ENCODE results near the gene APPBP2.
"Not testable (repeated sequence)": the region's sequence is repeated elsewhere in the genome, so short reads cannot be mapped to it uniquely, and the experiment has no call there.

Gene APPBP2

DNA sequence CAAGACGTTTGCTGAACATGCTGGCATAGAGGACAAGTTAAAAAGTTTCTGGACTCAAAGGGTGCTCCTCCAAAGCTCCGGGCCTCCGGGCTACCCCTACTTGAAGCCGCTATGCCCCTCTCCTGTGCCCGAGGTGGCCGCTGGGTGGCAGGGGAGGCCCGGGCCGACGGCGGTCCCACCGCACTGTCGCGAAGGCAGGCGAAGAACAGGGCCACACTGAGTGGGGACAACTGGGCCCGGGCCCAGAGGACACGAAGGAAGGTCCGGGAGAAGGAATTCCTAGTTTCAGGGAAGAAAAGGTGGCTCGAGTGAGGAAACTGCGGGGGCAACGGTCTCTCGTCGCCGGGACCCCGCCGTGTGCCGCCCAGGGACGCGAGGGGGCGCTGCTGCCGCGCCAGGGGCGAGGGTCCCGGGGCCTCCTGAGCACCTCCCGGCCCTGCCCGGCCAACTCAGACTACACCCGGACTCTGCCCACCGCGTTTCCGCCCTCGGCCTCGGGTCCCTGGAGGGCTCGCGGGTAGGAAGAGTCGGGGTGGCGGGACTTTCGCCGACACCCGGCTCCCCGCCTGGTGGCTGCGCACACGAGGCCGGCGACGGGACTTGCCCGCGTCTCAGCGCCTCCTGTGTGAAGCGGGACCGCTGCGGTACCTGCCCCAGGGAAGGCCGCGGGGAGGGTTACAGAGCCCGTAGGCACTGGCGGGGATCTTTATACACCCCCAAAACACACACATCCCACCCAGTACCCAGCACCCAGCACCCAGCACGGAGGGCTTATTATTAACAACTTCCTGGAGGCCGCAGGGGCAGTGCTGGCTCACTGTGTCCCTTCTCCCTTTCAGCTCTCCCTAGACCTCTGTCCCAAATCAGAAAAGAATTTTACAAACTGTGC is 104.5 kb downstream of the APPBP2 start:
- TF ChIP-seq, protein P1, sequence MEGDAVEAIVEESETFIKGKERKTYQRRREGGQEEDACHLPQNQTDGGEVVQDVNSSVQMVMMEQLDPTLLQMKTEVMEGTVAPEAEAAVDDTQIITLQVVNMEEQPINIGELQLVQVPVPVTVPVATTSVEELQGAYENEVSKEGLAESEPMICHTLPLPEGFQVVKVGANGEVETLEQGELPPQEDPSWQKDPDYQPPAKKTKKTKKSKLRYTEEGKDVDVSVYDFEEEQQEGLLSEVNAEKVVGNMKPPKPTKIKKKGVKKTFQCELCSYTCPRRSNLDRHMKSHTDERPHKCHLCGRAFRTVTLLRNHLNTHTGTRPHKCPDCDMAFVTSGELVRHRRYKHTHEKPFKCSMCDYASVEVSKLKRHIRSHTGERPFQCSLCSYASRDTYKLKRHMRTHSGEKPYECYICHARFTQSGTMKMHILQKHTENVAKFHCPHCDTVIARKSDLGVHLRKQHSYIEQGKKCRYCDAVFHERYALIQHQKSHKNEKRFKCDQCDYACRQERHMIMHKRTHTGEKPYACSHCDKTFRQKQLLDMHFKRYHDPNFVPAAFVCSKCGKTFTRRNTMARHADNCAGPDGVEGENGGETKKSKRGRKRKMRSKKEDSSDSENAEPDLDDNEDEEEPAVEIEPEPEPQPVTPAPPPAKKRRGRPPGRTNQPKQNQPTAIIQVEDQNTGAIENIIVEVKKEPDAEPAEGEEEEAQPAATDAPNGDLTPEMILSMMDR (IDR thresholded peaks at IDR 0.05; ENCODE audit: control insufficient read depth, insufficient read depth, low read depth, low read length, missing control alignments), result peak; percentile 91
- no peak for DNase-seq (ENCODE audit: low read depth)
- peak overlapping the region; percentile 47 for H3K4me3 ChIP-seq (ENCODE audit: control insufficient read depth, low read depth, low read length)

- not testable (repeated sequence) for H3K4me3 ChIP-seq (ENCODE audit: control insufficient read depth, low read depth, low read length); DNase-seq (ENCODE audit: low read depth)
These were observed 106.2 kb downstream of the APPBP2 start for GRCh38 chr17:60419875-60420274.

GRCh38 chr17:60419003-60419402 is 107.0 kb downstream of the APPBP2 start:
- not testable (repeated sequence) for H3K4me3 ChIP-seq (ENCODE audit: control insufficient read depth, low read depth, low read length); DNase-seq (ENCODE audit: low read depth)

- no peak overlapping the region for H3K4me3 ChIP-seq (ENCODE audit: control insufficient read depth, low read depth, low read length)
- TF ChIP-seq, protein P1 (IDR thresholded peaks at IDR 0.05; ENCODE audit: control insufficient read depth, insufficient read depth, low read depth, low read length, missing control alignments), result no peak
- no peak for DNase-seq (ENCODE audit: low read depth)
These were observed 109.6 kb downstream of the APPBP2 start for GRCh38 chr17:60416368-60416925.

DNA sequence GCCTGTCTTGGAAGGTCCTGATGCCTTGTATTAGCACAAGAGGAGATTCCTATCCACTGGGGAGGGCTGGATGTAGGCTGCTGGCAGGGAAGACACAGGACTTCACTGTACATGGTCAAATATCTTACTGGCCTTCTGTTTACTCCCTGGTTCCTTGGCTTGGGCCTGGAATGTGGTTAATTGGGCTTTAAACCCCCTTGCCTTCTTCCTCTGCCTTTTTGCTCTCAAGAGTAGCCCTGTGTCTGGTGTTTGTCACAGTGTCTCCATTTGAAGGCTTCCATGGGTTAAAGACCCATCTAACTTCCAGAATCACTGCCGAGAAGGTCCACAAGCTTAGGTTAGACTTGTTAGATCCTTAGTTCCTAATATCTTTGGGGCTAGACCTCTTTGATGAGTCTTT is 110.9 kb downstream of the APPBP2 start:
- TF ChIP-seq, protein P1 (IDR thresholded peaks at IDR 0.05; ENCODE audit: control insufficient read depth, insufficient read depth, low read depth, low read length, missing control alignments), result no peak
- DNase-seq (ENCODE audit: low read depth), result no peak
- H3K4me3 ChIP-seq (ENCODE audit: control insufficient read depth, low read depth, low read length), result no peak overlapping the region

DNA sequence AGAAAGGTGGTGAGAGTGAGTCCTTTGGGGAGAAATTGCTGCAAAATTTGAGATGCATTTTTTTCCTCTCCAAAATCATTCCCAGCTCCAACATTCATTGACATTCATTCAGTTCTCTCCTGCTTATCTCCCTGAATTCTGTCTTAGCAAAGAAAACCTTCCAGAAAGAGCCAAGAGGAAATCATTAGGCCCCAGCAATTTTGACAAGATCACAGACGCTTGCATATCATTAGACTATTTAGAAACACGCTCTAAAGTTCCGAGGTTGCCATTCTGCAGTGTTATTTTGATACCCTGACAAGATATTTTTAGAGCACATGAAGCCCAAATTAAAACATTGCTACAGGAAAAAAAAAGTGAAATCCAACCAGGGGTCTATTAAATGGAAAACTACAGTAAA is 113.3 kb downstream of the APPBP2 start:
- no peak for DNase-seq (ENCODE audit: low read depth)
- TF ChIP-seq, protein P1 (IDR thresholded peaks at IDR 0.05; ENCODE audit: control insufficient read depth, insufficient read depth, low read depth, low read length, missing control alignments), result no peak
- H3K4me3 ChIP-seq (ENCODE audit: control insufficient read depth, low read depth, low read length), result no peak overlapping the region

DNA sequence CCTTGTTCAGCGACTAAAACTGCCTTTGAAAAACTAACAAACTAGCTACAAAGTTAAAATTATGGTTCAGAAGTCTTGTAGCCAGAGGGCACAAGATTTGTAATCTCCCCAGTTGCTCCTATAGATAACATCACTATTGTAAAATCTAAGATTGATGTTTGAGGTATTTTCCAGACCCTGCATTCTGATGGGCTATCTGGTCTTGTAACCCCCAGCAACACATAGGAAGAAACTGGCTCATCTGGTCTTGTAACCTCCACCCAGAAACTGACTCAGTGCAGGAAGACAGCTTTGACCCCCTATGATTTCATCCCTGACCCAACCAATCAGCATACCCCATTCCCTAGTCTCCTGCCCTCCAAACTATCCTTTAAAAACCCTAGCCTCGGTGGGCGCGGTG is 116.0 kb downstream of the APPBP2 start:
- TF ChIP-seq, protein P1 (IDR thresholded peaks at IDR 0.05; ENCODE audit: control insufficient read depth, insufficient read depth, low read depth, low read length, missing control alignments), result no peak
- no peak for DNase-seq (ENCODE audit: low read depth)

More for the DNA sequence above, 116.0 kb downstream of the APPBP2 start:
- H3K4me3 ChIP-seq (ENCODE audit: control insufficient read depth, low read depth, low read length), result no peak overlapping the region
